ENCODE results near the gene TMEM272.

TMEM272 gene

GRCh38 chr13:51879133-51879532 is 34.2 kb upstream of the TMEM272 start:
- Histone ChIP-seq H3K9ac (ENCODE audit: insufficient read length) (no peak overlapping the region), H3K4me3 (no peak overlapping the region), H3K27ac (no peak overlapping the region), H3K9me3 (ENCODE audit: low read depth, low read length) (no peaks in the 10 kb centered on the region), H3K36me3 (ENCODE audit: insufficient read depth, low read length) (no peaks in the 10 kb centered on the region)
- TF ChIP-seq POLR2AphosphoS5 (IDR thresholded peaks at IDR 0.05; ENCODE audit: borderline replicate concordance, low read depth, low read length): no peak
- no peak for TF ChIP-seq FOXP2 (optimal IDR thresholded peaks at IDR 0.05; ENCODE audit: control extremely low read depth, extremely low read length, insufficient read depth)
- TF ChIP-seq EZH2 (IDR thresholded peaks at IDR 0.05): no peak
- no peak for DNase-seq (ENCODE audit: low read depth, low spot score)

GRCh38 chr13:51874651-51875050 is 29.7 kb upstream of the TMEM272 start:
- no peak for DNase-seq (ENCODE audit: low read depth, low spot score)
- Histone ChIP-seq H3K4me3 (no peak overlapping the region), H3K9ac (ENCODE audit: insufficient read length) (no peak overlapping the region), H3K27ac (no peak overlapping the region), H3K9me3 (ENCODE audit: low read depth, low read length) (no peaks in the 10 kb centered on the region), H3K36me3 (ENCODE audit: insufficient read depth, low read length) (no peaks in the 10 kb centered on the region)
- TF ChIP-seq EZH2 (IDR thresholded peaks at IDR 0.05): no peak
- no peak for TF ChIP-seq FOXP2 (optimal IDR thresholded peaks at IDR 0.05; ENCODE audit: control extremely low read depth, extremely low read length, insufficient read depth)
- no peak for TF ChIP-seq POLR2AphosphoS5 (IDR thresholded peaks at IDR 0.05; ENCODE audit: borderline replicate concordance, low read depth, low read length)

- Histone ChIP-seq H3K9ac (ENCODE audit: insufficient read length) (no peak overlapping the region), H3K9me3 (ENCODE audit: low read depth, low read length) (no peaks in the 10 kb centered on the region), H3K27ac (no peak overlapping the region), H3K36me3 (ENCODE audit: insufficient read depth, low read length) (no peaks in the 10 kb centered on the region), H3K4me3 (no peak overlapping the region)
- no peak for DNase-seq (ENCODE audit: low read depth, low spot score)
- TF ChIP-seq FOXP2 (optimal IDR thresholded peaks at IDR 0.05; ENCODE audit: control extremely low read depth, extremely low read length, insufficient read depth) (no peak), EZH2 (IDR thresholded peaks at IDR 0.05) (no peak), POLR2AphosphoS5 (IDR thresholded peaks at IDR 0.05; ENCODE audit: borderline replicate concordance, low read depth, low read length) (no peak)
These were observed 28.9 kb upstream of the TMEM272 start for GRCh38 chr13:51873837-51874236.

GRCh38 chr13:51873117-51873798 is 28.3 kb upstream of the TMEM272 start:
- H3K36me3 ChIP-seq (ENCODE audit: insufficient read depth, low read length): no peaks in the 10 kb centered on the region
- no peaks in the 10 kb centered on the region for H3K9me3 ChIP-seq (ENCODE audit: low read depth, low read length)
- no peak overlapping the region for H3K4me3 ChIP-seq
- no peak overlapping the region for H3K9ac ChIP-seq (ENCODE audit: insufficient read length)
- no peak for DNase-seq (ENCODE audit: low read depth, low spot score)
- no peak overlapping the region for H3K27ac ChIP-seq
- TF ChIP-seq POLR2AphosphoS5 (IDR thresholded peaks at IDR 0.05; ENCODE audit: borderline replicate concordance, low read depth, low read length) (no peak), FOXP2 (optimal IDR thresholded peaks at IDR 0.05; ENCODE audit: control extremely low read depth, extremely low read length, insufficient read depth) (no peak), EZH2 (IDR thresholded peaks at IDR 0.05) (no peak)

- H3K9me3 ChIP-seq (ENCODE audit: low read depth, low read length): no peaks in the 10 kb centered on the region
- H3K36me3 ChIP-seq (ENCODE audit: insufficient read depth, low read length): no peaks in the 10 kb centered on the region
- no peak overlapping the region for H3K4me3 ChIP-seq
- no peak for TF ChIP-seq POLR2AphosphoS5 (IDR thresholded peaks at IDR 0.05; ENCODE audit: borderline replicate concordance, low read depth, low read length)
- TF ChIP-seq EZH2 (IDR thresholded peaks at IDR 0.05): no peak
- H3K27ac ChIP-seq: no peak overlapping the region
- H3K9ac ChIP-seq (ENCODE audit: insufficient read length): no peak overlapping the region
- no peak for DNase-seq (ENCODE audit: low read depth, low spot score)
These were observed 25.6 kb upstream of the TMEM272 start for GRCh38 chr13:51870616-51871015.

GRCh38 chr13:51869916-51870315 is 24.9 kb upstream of the TMEM272 start:
- Histone ChIP-seq H3K9me3 (ENCODE audit: low read depth, low read length) (no peaks in the 10 kb centered on the region), H3K36me3 (ENCODE audit: insufficient read depth, low read length) (no peaks in the 10 kb centered on the region), H3K27ac (no peak overlapping the region), H3K9ac (ENCODE audit: insufficient read length) (no peak overlapping the region), H3K4me3 (no peak overlapping the region)
- no peak for TF ChIP-seq EZH2 (IDR thresholded peaks at IDR 0.05)
- DNase-seq (ENCODE audit: low read depth, low spot score): no peak

- DNase-seq (ENCODE audit: low read depth, low spot score): no peak
- no peaks in the 10 kb centered on the region for H3K36me3 ChIP-seq (ENCODE audit: insufficient read depth, low read length)
- no peak overlapping the region for H3K9ac ChIP-seq (ENCODE audit: insufficient read length)
- no peak overlapping the region for H3K4me3 ChIP-seq
- TF ChIP-seq POLR2AphosphoS5 (IDR thresholded peaks at IDR 0.05; ENCODE audit: borderline replicate concordance, low read depth, low read length) (no peak), FOXP2 (optimal IDR thresholded peaks at IDR 0.05; ENCODE audit: control extremely low read depth, extremely low read length, insufficient read depth) (no peak), EZH2 (IDR thresholded peaks at IDR 0.05) (no peak)
- H3K9me3 ChIP-seq (ENCODE audit: low read depth, low read length): no peaks in the 10 kb centered on the region
- H3K27ac ChIP-seq: no peak overlapping the region
These were observed 22.1 kb upstream of the TMEM272 start for GRCh38 chr13:51867062-51867461.

- Histone ChIP-seq H3K27ac (no peak overlapping the region), H3K4me3 (no peak overlapping the region), H3K9ac (ENCODE audit: insufficient read length) (no peak overlapping the region), H3K36me3 (ENCODE audit: insufficient read depth, low read length) (no peaks in the 10 kb centered on the region), H3K9me3 (ENCODE audit: low read depth, low read length) (no peaks in the 10 kb centered on the region)
- TF ChIP-seq POLR2AphosphoS5 (IDR thresholded peaks at IDR 0.05; ENCODE audit: borderline replicate concordance, low read depth, low read length) (no peak), EZH2 (IDR thresholded peaks at IDR 0.05) (no peak), FOXP2 (optimal IDR thresholded peaks at IDR 0.05; ENCODE audit: control extremely low read depth, extremely low read length, insufficient read depth) (no peak)
- DNase-seq (ENCODE audit: low read depth, low spot score): no peak
These were observed 20.9 kb upstream of the TMEM272 start for GRCh38 chr13:51865838-51866237.

GRCh38 chr13:51862957-51863356 is 18.0 kb upstream of the TMEM272 start:
- Histone ChIP-seq H3K9me3 (ENCODE audit: low read depth, low read length) (no peaks in the 10 kb centered on the region), H3K27ac (no peak overlapping the region), H3K36me3 (ENCODE audit: insufficient read depth, low read length) (no peaks in the 10 kb centered on the region), H3K4me3 (no peak overlapping the region), H3K9ac (ENCODE audit: insufficient read length) (no peak overlapping the region)
- TF ChIP-seq EZH2 (IDR thresholded peaks at IDR 0.05) (no peak), FOXP2 (optimal IDR thresholded peaks at IDR 0.05; ENCODE audit: control extremely low read depth, extremely low read length, insufficient read depth) (no peak), POLR2AphosphoS5 (IDR thresholded peaks at IDR 0.05; ENCODE audit: borderline replicate concordance, low read depth, low read length) (no peak)
- no peak for DNase-seq (ENCODE audit: low read depth, low spot score)

Measured in SK-N-MC (cell line).